Smooth muscle cell of trachea (primary cell): Measurements from ENCODE around the gene LRRIQ4. TPM values are rescaled to one million over a fixed set of nuclear protein-coding genes. Genes with fewer than 3 reads are reported as not detected.

ENCODE experiments used
- total RNA-seq: library from RNA; depleted of rRNA; stranded (reverse); fragments of >200 nt; gene quantifications from 2 replicates; pipeline ENCODE4 v1.2.1, GENCODE V29; 2014

The LRRIQ4 gene
- total RNA-seq: not detected in 2 replicates

GRCh38 chr3:169812332-169813235 lies at the start of gene LRRIQ4, which contains the start of gene LRRC34:
TSS of gene LRRIQ4 (plus strand) at chr3:169812870. CDS start at chr3:169821922, 9,052 bp downstream.
TSS of gene LRRC34 (minus strand) at chr3:169812904. CDS start at chr3:169812548, 356 bp downstream.

GRCh38 chr3:169764882-169765612 lies 47.6 kb upstream of the LRRIQ4 start, which contains the start of gene TERC:
TSS of gene TERC (minus strand) at chr3:169765060.

GRCh38 chr3:169769287-169770181 lies 43.1 kb upstream of the LRRIQ4 start, which contains the start of gene ACTRT3:
TSS of gene ACTRT3 (minus strand) at chr3:169769561. CDS start at chr3:169769520, 41 bp downstream.

GRCh38 chr3:169772897-169773816 lies 39.5 kb upstream of the LRRIQ4 start, which contains the start of gene MYNN:
TSS of gene MYNN (plus strand) at chr3:169773396. CDS start at chr3:169774296, 900 bp downstream.

DNA sequence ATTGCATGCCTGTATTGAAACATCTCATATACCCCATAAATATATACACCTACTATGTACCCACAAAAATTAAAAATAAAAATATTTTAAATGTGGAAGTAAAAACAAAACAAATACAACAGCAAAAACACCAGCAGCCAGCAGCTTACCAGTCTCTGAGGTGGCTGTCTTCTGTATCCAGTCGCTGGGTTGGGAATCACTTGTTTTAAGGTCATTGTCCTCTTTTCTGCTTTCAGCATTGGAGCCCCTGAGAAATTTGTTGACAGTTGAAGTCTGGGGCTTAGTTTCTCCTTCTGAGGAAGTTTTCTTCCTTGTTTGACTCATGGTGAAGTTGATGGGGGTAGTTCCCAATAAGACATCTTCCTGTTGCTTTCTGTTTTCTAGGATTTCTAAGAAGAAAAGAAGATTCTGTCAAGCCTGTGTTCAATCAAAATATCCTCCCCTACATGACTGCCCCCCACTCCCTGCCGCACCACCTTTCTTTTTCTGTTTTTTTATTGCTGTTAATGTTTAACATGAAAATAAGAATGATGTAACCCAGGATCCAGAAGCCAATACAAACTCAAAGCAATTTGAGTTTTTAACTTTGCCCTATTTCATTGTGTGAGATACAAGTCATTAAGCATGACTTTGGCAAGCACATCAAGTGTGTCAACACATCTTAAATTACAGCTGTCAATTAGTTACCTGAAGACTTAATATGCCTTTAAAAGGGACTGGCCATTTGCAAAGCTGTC lies 57.0 kb downstream of the LRRIQ4 start, which contains the start of gene LRRC31:
TSS of gene LRRC31 (minus strand) at position 452 of the 737 bp plus-strand sequence. CDS start at position 324, 128 bp downstream.

Other genes with a start within 250 kb of the LRRIQ4 start
- 69.8 and 104 TPM in 2 replicates for gene MECOM, start 149.2 kb upstream of the LRRIQ4 start, total RNA-seq
- 254 and 264 TPM in 2 replicates for gene TERC, start 47.8 kb upstream of the LRRIQ4 start, total RNA-seq
- gene ACTRT3, start 43.3 kb upstream of the LRRIQ4 start, total RNA-seq: 4.8 and 5.4 TPM in 2 replicates
- gene MYNN, start 39.5 kb upstream of the LRRIQ4 start, total RNA-seq: 21.0 and 28.2 TPM in 2 replicates
- gene LRRC34, start within 50 bp of the LRRIQ4 start, total RNA-seq: 2.0 and 7.9 TPM in 2 replicates
- not detected in 2 replicates for gene LRRC31, start 57.1 kb downstream of the LRRIQ4 start, total RNA-seq
- not detected in 2 replicates for gene SAMD7, start 98.7 kb downstream of the LRRIQ4 start, total RNA-seq
- gene SEC62, start 153.9 kb downstream of the LRRIQ4 start, total RNA-seq: 46.3 and 49.0 TPM in 2 replicates
- gene GPR160, start 225.1 kb downstream of the LRRIQ4 start, total RNA-seq: 0.29 and 0.33 TPM in 2 replicates